UCSD-AML1 (cell line): ENCODE data around the gene TMEM147.
A peak's percentile ranks its signal among the peaks of the same experiment; 100 is the strongest.

Source experiments
- DNase-seq: peaks from one replicate; lab custom pipeline; 2025; ENCODE audit not compliant: unreplicated experiment; lab: John Stamatoyannopoulos, UW

Gene TMEM147

DNA sequence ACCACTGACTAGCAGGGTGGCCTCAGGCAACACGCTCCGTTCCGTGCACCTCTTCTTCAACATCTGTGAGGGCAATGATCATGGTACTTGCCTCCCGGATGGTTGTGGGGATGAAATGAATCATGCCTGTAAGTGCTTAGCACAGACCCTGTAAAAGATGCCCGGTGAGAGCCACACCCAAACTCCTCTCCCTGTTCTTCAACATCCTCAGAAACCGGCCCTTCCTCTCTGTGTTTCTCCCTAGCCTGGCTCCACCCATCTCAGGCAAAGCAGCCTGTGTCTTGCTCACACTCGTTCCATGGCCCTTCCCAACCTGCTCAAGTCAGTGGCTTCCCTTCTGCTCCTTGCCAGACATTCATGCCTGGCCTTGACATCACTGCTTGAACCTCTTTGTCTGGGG, 26.1 kb upstream of the TMEM147 start:
- DNase-seq = no peak

DNA sequence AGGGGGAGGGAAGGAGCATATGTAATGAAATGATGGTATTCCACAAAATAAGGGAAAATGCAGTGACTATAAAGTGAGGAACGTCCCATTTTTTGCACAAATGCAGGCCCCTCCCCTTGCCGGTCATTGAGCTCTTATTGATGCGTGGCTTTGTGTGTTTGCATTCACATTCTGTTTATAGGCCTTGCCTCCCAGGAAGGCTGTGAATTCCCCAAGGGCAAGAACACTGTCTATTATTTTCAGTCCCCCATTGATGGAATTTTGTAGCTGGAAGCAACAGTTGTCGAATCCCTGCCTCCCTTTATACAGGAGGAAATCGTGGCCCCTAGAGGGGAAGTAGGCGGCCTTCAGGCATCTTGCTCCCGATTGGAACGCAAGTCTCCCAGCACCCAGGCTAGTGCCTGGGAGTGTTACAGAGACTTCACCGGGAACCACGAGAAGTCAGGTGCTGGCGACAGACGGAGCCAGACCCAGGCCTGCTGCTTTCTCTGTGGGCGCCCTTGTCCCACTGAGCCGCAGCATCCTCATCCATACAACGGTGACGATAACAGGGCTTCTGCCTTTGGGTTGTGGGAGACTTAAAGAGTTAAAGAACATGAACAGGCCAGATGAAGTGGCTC, 24.2 kb upstream of the TMEM147 start:
- DNase-seq = no peak

DNA sequence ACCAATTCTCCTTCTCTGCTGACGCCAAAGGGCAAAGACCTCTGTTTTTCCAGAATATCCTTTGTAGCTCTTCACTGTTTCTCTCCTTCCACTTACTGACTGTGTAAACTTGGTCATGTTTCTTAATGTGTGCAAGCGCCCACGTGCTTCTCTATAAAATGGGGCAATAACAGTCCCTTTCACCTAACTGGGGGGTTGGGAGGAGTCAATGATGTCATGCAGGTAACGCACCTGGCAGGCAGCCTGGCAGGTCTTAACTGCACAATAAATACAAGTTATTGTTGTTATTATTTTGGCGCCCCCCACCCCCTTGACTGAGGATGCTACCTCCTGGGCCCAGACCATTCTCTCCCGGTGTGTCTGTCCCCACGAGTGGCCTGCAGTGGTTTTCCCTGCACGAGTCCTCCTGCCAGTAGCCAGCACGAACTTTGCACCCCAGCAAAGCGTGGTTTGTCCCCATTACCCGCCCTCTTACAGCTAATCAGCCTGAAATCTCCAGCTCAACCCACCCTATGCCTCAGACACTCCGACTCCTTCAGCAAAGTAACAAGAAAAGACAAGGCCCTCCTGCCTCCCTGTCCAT, 22.6 kb upstream of the TMEM147 start:
- DNase-seq = no peak

DNA sequence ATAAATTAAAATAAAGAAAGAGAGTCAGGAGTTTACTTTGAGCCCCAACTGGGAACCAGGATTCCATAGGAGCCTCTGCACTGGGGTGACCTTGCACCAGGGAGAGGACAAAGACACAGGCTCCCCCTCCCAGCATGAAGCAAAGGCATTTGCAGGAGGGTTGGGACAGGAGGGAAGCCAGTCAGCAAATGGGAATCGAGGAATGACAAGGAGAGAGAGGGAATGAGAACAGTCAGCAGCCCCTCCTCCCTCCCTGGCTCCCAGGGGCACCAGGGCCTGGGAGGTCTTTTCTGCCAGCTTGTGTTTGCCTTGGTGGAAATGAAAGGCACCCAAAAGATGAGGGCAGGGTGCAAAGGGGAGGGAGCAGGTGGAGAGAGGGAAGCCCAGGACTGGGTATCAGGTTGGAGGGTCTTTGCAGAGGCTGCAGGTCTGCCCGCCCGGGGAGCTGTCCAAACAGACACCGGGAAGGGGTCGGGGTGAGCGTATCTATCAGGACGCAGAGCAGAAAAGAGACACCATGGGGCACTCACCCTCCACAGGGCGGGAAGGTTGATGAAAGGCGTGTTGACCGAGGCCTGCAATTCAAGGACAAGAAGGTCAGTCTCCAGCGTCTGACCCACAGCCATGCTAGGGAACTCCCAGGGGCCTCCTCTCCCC, 21.1 kb upstream of the TMEM147 start:
- DNase-seq = no peak

DNA sequence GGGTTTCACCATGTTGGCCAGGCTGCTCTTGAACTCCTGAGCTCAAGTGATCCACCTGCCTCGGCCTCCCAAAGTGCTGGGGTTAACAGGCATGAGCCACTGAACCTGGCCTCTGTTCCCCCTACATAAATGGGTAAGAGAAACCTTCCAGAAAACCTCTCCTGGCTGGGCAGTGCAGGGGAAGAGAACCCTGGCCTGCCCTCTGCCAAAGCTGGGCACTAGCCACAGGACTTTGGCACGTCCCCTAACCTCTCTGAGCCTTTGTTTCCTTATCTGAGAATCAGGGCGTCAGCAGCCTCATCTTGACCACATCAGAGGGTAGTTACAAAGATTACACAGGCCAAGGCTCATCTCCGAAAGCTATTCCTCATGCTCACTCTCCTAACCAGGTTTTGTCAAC, 19.6 kb upstream of the TMEM147 start:
- DNase-seq = no peak

DNA sequence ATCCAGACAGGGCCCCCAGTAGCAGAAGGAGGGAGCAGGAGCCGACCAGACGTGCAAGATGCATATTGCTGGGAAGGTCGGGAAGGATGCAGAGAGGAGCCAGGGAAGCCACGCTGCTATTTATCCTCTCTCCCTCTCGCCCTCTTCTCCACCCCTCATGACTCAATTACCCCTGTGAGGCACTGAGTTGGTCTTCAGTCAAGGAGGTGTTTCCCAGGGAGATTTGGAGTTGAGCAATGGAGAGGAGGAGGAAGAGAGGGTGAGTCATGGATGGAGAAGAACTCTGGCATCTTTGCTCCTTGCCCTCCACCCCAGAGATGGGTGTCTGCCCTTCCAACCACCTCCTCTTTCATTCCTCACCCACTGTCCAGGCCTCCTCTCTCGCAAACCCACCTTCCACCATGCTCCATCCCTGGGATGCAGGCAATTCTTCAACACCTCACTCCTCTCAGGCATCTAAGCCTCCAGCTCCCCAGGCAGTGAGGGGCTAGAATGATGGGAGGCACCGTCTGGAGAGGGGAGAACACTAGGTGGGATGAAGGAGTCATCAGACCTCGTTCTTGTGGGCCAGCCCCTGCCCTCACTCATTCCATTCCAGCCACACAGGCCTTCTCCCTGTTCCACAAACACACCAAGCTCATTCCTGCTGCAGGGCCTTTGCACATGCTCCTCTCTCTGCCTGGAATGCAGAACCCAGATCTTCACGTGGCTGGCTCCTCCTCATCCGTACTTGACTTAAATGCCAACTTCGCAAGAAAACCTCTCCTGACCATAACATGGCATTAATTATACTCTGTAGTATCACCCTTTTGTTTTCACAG, 17.0 kb upstream of the TMEM147 start, which contains the start of gene SBSN:
Gene SBSN, minus strand, starts transcription at position 94 of the 821 bp plus-strand sequence. Its CDS starts 30 bp downstream, at position 64.
- no peak for DNase-seq

DNA sequence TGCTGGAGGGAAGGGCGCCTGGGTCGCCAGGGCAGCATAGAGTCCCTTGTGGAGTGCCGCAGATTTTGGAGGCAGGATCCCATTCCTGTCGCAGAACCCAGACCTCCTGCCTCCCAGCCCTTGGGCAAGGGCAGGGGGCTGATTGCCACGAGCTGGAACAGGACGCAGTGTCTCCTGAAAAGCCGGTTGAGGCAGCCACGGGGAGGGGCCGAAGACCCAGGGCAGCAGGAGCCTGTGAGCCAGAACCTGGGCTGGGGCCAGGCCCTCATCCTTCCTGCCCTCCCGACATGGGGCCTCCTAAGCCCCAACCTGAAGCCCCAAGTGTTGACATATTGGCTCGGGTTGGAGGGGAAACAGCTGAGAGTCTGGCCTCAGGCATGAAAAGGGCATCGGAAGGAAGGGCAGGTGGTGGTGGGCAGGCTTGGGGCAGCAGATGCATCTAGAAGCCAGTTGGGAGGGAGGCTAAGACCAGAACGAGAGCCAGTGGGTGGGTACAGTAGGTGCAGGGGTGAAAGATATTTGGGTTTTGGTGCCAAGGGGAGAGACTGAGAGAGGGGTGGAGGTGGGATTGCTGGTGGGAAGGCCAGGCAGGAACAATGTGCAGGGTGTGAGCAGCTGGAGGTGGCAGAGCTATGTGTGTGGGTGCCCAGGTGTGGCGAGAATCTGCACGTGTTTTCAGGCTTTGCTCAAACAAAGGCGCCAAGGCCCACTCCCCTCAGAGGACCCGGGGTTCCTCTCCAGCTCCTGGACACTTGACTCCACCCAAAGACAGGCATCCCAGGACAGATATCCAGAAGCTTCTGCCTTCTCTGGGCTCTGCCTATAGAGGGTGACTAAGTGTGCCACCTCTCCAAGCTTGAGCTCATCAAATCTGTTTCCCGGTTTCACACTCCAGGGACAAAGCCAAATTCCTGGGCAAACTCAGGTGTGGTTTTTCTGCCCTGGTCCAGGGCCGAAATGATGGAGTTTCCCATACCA, 15.9 kb upstream of the TMEM147 start:
- no peak for DNase-seq

DNA sequence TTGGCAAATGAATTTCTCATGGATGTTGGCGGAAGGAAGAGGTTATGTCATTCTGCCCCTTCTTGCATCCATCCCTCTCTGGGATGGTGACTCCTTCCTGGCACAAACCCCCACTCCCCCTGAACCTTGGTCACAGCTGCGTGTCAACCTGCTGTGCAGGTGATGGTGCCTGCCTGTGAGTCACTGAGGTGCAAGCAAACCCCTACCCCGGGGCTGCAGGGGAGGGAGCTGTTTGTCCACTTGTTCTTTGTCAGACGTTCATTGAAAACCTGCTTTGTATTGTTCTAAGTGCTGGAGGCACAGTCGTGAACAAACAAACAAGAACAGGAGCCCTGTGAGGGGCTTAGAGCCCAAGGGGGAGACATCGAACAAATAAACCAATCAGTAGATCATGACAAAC, 14.1 kb upstream of the TMEM147 start:
- no peak for DNase-seq

DNA sequence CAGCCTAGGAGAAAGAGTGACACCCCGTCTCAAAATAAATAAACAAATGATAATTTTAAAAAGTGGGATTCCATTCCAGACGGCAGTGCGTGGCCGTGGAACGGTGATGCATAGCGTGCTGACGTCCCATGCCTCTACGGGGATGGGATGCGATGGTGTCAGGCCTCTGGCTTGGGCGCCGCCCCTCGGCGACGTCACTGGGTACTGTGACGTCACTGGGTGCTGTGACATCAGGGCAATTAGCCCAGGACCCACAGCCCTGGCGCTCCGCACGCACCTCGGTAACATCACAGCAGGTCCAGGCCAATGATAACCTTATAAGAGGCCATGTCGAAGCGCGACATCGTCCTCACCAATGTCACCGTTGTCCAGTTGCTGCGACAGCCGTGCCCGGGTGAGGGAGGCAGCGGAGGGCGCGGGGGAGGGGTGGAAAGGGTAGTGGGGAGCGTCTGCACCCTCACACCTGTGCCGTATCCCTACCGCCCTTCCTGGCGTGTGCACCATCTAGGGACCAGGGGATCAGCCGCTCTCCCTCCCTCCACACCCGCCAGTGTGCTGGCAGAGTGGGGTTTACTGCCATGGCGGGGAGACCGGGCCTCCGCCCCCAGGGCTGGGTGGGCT, 12.1 kb upstream of the TMEM147 start, which contains the start of gene GAPDHS:
Gene GAPDHS, plus strand, starts transcription at position 256 of the 621 bp plus-strand sequence. Its CDS starts 72 bp downstream, at position 328.
- no peak for DNase-seq

DNA sequence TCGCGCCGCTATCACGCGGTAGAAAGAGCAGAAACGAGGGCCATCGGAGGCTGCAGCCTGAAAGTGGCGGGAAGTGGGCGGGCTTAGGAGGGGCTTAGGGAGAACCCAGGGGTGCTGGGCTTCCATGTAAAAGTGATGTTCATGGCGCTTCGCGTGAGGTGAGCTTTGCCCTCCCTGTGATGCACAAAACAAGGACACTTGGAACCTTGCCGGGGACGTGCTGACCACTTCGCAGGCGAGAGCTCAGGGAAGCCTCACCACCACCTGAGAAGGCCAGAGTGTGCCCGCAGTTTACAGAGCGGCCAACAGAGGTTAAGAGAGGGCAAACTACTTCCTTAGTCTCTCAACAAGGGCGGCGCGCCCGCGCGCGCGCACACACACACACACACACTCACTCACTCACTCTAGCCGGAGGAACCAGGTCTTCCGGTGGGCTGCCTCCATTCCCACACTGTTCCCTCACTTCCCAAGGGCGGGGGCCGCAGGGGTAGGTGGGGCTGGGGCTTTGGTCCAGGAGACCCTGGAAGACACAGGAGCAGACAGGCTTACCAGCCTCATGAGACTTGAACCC, 11.5 kb upstream of the TMEM147 start:
- peak; percentile 62 for DNase-seq

DNA sequence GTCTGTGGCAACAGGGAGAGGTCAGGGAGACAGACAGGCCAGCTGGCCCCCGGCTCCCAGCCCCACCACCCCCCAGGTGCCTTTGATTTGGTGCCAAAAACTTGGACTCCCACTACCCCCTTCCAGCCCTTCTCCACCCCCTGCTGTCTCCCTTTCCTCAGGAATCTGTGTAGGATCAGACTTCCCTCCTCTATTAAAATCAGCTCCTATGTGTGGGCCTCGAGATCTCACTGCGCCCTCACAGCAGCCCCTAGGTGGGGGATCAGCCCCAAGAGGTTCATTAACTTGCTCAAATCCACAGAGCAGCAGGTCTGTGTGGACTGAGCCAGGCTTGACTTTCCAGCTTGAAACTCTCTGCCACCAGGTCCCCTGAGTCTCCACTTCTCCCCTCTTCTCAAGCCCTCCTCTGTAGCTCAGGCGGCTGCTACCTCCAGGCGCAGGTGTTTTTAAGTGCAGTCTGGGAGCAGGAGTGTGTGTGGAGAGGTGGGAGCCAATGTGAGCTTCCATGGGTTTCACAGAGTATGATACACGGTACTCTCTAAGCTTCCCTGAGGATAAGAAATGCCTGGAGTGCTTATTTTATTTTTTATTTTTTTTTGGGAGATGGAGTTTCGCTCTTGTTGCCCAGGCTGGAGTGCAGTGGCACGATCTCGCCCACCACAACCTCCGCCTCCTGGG, 10.5 kb upstream of the TMEM147 start:
- DNase-seq = no peak

DNA sequence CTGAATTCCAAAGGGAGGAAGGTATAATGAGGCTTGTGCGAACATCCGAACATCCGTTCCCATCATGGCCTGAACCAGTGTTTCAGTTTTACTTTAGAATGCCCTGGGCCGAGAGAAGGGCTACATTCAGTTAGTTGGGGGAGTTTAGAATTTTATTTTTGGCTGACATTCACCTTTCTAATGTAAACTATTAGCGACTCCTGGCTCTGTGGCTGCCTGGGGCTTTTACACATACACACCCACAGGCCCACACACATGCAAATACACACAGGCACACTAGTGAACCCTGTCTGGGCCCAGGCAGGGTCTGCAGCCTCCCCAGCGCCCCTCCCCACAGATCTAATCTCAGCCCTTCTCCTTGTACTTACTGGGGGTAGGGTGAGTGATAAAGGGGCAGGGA, 6.1 kb upstream of the TMEM147 start:
- no peak for DNase-seq

DNA sequence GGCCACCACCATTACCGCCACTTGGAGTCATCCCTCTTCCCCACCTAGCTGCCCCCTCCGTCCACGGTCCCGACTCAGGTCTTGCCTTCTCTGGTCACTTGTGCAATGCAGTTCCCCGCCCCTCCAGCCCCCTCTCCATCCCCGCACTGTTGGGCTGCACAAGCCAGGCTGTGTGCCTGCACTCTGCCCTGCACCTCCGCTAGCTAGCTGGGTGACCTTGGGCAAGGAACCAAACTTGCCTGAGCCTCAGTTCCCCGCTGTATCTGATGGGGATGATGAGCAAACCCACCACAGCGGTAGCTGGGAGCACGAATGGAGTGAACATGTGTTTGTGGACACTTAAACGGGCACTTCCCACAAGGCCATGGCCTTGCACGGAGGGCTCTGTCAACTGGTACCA, 5.6 kb upstream of the TMEM147 start:
- no peak for DNase-seq

DNA sequence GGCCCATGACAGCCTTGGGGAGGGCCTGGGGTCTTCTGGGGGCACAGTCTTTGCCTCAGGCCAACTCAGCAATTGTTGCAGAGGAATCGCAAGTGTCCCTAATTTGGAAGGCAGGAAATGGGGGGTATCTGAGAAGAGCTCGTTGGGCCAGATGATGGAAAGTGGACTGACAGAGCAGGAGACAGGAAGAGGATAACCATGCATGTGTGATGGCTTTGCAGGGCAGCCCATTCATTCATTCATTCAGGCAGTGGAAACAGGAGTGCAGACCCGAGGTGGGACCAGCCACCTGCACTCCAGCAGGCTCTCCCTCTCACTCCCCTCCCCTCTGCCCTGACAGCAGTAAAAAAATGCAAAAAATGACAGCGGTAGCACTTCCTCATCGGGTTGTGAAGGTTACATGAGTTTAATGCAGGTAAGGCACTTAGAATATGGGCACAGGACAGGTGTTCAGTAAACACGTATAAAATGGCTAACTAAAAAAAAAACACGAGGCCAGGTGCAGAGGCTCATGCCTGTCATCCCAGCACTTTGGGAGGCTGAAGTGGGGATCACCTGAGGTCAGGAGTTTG, 5.0 kb upstream of the TMEM147 start:
- DNase-seq = no peak

DNA sequence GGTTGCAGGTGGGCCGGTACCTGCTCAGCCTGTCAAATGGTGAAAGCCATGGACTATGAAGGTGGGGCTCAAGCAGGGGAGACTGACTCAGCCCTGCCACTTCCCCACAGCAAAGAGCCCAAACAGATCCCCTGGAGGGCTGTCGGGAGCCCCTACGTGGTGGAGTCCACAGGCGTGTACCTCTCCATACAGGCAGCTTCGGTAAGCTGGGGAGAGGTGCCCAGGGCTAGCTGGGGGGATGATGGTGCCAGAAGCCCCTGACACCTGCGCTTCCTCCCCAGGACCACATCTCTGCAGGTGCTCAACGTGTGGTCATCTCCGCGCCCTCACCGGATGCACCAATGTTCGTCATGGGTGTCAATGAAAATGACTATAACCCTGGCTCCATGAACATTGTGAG, 3.2 kb upstream of the TMEM147 start:
- DNase-seq = no peak

DNA sequence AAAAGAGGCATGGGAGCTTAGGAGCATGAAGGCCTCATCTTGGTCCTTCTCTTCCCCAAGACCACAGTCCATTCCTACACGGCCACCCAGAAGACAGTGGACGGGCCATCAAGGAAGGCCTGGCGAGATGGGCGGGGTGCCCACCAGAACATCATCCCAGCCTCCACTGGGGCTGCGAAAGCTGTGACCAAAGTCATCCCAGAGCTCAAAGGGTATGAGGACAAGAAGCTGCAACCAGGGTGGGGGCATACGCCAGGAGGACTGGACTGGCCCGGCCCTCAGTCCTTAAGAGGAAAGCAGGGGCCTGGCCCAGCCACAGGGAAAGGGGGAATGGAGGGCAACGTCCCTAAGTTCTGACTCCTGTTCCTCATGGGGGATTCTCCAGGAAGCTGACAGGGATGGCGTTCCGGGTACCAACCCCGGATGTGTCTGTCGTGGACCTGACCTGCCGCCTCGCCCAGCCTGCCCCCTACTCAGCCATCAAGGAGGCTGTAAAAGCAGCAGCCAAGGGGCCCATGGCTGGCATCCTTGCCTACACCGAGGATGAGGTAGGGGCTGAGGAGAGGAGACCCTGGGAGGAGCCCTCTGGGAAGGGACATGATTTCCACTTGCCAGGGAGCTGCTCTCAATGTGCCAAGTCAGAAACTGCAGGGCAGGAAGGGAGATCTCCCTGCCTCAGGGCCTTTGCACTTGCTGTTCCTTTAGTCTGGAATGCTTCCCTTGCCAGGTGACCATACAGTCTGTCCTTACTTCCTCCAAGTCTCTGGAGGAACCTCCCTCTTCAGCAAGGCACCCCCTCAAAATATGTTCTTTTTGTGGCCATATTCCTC, 1.9 kb upstream of the TMEM147 start:
- no peak for DNase-seq

DNA sequence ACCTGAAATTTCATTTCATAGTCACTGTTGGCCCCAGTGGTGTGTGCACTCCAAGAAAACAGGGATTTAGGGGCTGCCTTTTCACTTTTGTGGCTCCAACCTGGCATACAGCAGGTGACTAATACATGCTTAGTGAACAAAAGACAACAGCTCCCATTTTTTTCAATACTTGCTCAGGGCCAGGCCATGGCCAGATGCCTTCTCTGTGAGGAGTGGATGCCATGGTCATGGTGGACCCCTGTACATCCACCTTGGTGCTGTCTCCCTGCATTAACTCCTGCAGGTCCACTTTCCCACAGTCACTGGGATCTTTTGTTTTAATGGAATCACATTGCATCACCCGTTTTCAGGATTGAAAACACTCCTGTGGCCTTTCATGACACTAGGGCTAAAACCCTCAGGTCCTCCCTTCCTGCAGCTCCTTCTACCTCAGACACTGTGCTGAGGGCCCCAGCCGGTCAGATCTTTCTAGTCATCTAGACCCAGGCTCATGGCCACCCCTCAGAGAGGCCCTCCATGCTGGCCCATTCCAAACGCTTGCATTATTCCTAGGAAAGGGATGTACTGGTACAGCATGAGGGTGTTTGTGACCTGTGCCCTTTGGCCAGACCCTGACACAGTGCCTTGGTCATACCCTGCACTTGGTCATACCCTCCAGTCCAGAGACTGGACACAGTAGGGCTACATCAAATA, 1.2 kb upstream of the TMEM147 start:
- no peak for DNase-seq
